CD4-positive, alpha-beta T cell treated with Interleukin-6 for 4 hours (primary cell): ENCODE data around the gene CCR5AS.
"Not testable (repeated sequence)": the region's sequence is repeated elsewhere in the genome, so short reads cannot be mapped to it uniquely, and the experiment has no call there.

ENCODE experiments used
- DNase-seq: peaks from one replicate; pipeline ENCODE4 v3.0.0-alpha.2; 2020; ENCODE audit warnings: mixed read lengths

Gene CCR5AS

DNA sequence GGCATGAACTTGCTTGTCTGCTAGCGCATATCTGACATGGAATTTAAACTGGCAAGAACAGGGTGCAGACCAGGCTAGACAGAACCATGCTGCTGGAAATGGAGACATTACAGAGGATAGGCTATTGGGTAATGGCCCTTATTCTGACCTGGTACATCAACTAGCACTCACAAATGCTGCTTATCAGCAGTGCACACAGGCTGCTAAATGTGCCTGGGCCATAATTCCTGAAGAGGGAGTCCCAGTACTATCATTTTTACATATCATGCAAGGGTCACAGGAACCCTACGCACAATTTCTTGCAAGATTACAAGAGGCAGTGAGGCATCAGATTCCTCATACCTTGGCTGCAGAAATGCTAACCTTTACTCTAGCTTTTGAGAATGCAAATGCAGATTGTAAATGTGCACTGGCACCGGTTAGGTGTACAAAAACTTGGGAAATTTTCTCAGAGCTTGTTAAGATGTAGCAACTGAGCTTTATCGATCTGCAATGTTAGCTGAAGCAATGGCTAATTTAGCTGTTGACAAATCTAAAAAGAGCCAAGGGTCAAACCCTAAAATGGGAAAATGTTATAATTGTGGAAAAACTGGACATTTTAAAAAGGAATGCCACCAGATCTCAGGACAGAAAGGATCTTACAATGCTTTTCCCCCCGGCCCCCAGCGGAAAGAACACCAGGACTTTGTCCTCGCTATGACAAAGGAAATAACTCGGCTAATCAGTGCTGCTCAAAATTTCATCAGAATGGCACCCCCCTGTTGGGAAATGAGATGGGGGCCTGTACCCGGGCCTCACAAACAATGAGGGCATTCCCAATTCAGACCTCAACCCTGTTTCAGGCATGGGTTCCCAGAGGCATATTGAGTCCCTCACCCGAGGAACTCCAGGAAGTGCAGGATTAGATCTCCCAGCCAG is 21.3 kb upstream of the CCR5AS start:
- no peak for DNase-seq

DNA sequence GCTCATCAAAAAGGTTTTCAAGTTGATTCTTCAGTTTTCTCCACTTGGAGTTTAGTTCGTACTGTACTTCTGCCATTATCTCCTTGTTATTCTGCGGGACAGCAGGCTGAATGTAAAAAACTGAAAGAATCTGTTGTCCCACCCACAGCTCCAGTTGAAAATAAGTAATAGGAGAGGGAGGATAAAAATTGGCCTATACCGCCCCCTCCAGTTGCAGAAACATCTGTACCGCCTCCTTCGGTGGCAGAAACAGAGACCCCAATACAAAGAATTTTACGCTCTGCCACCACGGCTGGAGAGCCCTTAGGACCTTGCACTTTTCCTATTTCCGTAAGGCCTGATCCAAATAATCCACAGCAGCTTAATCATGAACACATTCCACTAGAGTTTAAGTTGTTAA is 20.5 kb upstream of the CCR5AS start:
- DNase-seq: not testable (repeated sequence)

DNA sequence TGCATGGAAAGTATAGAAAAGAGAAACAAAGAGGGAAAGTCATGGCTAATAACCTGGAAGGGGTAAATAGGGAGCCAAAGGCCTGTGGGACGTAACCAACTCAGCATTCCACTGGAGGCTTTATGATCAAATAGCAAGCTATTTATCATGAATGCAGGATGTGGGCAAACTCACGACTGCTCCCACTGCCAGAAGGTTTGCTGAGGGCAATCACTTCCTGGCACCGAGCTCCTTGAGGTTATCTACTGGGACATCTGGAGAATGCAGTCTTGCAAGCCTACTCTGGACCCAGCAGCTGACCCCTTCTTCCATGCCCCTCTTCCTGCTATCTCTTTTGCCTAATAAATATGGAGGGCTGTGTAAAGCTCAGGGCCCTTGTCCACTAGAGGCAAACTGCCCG is 19.6 kb upstream of the CCR5AS start:
- not testable (repeated sequence) for DNase-seq

DNA sequence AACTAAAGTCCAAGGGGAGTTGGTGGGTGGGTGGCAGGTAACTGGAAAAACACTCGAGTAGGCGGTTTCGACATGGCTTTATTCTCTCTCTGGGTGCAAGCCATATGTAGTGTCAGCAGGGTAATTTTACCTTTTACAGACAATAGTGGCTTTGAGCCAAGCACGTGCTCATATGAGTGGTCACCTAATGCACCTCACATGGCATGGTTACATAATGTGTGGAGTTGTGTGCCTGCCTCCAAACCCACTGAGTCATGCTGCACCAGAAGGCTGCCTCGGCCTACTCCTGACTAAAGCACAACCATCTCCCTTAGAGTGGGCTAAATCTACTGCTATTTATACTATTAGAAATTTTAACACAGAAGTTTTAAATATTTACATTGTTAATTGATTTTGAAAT is 16.7 kb upstream of the CCR5AS start:
- DNase-seq: no peak

DNA sequence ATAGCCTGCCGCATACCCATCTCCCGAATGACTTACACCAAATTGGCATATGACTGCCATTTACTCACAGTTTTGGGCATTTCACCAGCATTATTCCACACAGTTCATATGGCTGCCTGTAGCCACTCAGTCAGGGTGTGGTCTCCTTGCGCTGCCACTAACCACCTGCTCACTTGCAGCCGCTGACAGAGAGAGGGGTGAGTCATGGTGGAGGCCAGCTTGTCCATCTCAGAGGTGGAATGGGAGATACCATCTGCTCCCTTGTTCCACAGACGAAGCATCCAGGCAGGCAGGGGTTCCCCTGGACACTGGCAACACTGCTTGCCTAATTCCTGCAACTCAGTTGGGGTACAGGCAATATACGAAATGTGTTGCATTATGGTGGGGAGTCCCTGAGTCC is 15.8 kb upstream of the CCR5AS start:
- no peak for DNase-seq

DNA sequence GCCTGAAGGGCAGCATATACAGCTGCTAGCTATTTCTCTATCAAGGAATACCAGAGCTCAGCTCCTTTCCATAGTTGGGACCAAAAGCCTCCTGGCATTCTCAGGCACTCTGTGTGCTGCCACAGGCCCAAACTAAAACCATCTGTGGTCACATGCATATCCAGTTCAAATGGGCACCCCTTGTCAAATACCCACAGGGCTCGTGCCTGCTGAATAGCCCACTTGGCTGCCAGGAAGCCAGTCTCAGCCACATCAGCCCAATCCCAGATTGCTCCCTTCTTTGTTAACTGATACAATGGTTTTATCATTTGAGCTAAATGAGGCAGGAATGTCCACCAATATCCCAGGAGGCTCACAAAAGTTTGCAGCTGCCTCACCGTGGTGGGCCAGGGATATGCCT is 14.1 kb upstream of the CCR5AS start:
- no peak for DNase-seq

DNA sequence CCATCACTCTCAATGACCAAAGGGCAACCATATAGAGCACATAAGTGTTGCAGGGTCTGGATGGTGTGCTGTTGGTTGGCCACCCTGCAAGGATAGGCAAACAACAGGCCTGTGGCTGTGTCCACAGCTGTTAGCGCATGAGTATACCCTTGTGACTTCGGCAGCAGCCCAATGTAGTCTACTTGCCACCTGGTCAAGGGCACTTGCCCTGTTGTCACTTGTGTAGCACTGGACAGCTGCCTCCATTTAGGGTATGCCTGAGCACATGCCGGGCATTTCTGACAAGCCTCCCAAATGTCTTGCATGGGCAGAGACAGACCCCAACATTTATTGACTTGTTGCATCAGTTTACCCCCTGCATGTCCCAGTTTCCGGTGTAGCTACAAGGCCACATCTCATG is 12.9 kb upstream of the CCR5AS start:
- no peak for DNase-seq

DNA sequence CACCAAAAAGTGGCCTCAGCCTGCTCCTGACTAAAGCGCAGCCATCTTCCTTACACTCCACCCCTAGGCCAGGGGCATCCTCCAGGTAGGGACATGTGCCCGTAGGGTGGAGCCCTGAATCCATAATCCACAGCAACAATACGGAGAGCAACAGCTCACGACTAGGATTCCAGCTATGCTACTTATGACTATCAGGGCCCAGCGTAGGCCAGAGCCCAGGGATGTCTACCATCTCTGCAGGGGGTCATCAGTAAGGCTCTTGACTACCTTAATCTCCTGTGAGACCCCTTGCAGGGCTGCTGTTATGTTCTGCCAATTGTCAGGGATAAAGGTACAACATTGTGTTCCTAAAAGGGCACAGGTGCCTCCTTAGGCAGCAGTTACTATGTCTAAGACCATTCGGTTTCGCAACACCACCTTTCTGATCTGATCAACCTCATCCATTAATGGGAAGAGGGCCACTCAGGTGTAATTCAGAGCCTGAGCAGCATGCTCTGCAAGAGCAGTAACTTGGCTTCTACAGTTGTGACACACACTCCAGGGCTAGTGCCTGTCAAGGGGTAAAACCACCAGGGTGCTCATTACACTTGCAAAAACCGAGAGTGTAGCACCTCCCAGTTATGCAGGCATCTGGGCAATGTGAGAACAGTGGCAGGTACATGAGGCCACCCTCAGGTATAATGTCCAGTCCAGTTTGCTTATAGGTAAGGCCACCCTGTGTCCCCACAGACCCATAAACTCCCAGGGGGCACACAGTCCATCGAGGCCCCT is 11.2 kb upstream of the CCR5AS start:
- no peak for DNase-seq

DNA sequence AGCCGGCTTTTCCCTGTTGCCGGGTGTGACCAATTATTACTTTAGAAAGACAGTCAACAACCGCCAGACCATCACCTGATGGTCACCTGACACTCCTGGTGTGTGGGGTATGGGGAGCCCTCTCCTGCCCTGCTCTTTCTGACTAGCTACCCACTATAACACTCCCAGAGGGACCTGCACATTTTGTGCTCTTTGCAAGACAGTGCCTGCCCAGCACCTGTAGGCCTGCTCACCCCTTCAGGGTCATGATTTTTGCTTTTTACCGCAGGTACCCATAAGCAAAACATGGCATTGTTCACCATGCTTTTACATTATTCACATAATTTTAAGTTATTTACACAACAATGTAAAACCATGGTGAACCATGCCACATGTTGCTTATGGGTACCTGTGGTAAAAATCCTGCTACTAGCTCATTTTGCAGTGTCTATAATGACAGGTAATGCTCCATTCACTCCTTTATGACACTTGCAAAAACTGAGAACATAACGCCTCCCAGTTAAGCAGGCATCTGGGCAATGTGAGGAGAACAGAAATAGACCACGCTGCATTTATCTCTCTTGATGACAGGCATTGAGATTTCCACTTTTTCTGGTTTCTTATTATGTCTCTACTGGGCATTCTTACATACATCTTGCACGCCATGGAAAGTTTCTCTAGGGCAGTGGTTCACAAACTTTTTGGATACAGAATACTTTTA is 10.1 kb upstream of the CCR5AS start:
- DNase-seq: no peak

DNA sequence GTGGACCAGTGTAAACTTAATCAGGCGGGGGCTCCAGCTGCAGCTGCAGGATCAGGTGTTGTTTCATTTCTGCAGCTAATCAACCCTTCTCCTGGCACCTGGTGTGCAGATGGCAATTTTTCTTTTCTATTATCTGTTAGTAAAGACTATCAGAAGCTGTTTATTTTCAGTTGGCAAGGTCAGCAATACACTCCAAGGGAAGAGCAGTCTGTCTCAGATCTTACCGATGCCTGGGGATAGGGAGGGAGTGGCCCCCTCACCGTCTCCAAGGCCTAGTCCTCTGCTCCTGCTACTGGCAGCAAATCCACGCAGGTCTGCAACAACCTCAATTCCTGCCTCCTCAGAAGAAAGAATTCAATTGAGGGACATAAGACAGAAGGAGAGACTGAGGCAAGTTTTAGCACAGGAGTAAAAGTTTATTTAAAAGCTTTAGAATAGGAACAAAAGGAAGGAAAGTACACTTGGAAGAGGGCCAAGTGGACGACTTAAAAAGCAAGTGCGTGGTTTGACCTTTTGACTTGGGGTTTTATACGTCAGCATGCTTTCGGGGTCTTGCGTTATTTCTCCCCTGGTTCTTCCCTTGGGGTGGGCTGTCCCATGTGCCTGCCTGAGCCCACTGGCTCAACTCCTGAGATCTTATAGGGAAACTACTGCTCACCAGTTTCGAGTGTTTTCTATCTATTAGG is 9.4 kb upstream of the CCR5AS start:
- DNase-seq: no peak

DNA sequence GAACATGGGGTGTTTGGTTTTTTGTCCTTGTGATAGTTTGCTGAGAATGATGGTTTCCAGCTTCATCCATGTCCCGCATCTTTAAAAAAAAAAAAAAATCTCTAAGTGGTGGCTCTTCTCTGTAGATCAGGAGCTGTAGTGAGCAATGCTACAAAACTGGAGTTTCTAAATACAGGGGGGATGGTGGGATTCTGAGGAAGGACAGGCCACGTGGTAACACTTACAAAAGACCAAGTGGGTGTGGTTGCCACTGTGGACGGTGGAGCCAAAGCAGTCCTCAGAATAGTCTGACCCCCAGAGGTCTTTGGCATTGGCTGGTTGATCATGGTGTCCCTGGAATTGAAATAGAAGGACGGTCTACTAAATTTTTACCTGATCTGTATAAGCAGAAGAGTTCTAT is 7.9 kb upstream of the CCR5AS start:
- DNase-seq: no peak

DNA sequence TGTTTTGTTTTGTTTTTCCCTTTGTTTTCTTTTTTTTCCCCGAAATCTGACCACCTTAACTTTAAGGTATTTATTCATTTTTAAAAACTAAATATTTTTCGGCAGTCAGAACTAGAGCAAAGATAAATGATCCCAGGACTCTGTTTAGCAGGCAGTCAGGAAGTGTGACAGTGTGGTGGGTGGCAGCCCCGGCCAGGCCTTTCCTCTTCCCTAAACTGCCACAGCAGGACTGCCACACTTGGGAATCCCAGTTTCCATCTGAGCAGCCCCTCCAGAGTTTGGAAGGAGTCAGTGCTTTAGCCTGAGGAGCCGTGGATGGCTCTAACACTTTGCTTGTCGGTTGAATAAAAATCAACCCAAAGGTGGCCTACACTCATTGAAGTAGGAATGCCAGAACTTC is 7.1 kb upstream of the CCR5AS start:
- no peak for DNase-seq

DNA sequence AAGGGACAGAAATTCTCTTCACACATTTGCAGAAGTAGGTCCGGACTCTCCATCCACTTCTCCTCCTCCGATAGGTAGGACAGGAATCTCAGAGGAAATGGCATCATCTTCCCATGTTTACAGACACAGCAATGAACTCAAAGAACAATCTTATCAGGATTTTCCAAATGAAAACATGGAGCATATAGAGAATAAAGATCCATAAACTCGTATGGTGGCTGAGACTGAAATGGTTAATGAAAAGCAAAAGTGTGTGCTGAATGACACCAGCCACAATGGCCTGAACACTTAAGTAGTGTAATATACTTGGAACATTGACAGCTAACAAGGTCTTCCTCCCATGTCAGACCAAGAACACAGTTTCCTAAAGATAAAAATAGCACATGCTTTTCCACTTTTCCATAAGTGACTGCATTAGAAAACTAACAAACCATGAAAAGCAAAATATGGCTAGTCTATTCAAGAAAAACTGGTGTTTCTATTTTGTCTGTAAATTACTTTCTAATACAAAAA is 6.0 kb upstream of the CCR5AS start:
- DNase-seq: no peak

DNA sequence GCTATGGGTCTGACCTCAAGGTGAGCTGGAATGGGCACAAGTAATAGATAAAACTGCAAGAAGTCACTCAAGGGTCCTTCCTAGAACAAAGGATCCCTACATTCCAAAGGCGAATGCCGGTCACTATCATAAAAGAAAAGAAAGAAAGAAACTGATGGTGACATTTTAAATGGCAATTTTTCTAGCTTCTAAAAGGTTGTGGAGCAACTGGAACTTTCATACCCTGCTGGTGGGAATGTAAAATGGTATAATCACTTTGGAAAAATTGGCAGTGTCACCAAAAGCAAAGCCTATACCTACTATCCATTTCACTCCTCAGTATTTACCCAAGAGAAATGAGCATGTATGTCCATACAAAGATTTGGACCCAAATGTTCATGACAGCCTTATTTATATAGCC is 4.4 kb upstream of the CCR5AS start:
- no peak for DNase-seq

DNA sequence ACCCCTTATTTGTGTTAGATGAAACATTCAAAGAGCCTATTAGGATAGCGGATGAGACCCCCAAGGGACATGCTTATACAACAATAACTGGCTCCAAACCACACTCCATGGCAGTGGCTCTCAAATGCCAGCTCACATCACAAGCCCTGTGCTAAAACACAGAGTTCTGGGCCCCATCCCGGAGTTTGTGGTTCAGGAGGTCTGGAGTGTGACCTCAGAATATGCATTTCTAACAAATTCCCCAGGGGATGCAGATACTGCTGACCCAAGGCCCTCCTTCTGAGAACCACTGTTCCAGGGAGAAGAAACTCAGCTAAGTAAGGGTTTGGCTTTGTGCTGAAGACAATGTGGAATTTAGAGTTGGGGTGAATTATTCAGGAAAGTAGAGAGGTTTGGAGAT is 3.8 kb upstream of the CCR5AS start:
- DNase-seq: no peak

DNA sequence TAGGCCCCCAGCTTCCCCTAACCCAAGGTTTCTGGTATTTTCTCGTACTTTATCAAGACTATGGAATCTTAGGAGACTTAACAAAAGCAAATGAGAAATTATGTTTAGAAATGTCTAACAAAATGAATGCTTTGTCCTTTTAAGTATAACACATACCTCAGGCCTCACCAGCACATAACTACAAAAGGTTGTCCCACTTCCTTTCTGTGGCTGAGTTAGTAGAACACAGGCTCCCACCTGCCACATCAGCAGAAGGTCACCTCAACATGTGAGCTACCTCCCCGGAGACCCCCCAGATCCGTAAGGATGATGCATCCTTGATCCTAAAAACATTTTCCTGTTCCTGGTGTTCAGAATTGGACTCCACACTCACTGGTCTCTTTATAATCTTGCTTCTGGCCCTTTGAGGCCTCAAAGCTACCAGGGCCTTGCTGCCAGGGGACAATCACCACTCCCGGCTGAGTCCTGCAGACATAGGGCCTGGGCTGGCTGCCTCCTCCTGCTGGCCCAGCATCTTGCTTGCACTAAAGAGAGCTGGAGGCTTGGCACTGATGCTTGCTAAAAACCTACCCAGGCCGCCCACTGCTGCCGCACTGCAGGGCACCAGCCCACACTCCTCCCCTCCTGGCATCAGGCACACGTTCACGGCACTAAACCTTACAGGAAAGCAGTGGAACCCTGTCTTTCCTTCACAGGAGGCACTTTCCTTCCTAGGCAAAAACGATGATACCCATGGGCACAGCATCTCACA is 3.0 kb upstream of the CCR5AS start:
- DNase-seq: no peak

DNA sequence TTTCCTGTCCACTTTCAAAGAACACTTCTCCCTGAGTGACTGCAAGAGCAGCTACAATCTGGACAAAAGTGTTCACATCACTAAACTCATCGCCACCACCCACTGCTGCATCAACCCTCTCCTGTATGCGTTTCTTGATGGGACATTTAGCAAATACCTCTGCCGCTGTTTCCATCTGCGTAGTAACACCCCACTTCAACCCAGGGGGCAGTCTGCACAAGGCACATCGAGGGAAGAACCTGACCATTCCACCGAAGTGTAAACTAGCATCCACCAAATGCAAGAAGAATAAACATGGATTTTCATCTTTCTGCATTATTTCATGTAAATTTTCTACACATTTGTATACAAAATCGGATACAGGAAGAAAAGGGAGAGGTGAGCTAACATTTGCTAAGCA is 2.0 kb upstream of the CCR5AS start:
- no peak for DNase-seq

DNA sequence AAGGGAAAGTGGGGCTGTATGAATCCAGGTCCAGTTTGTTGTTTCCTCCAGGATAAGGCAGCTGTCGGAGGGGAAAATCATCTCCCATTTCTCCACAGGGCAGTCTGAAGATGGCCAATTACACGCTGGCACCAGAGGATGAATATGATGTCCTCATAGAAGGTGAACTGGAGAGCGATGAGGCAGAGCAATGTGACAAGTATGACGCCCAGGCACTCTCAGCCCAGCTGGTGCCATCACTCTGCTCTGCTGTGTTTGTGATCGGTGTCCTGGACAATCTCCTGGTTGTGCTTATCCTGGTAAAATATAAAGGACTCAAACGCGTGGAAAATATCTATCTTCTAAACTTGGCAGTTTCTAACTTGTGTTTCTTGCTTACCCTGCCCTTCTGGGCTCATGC is 1.1 kb upstream of the CCR5AS start:
- DNase-seq: no peak

DNA sequence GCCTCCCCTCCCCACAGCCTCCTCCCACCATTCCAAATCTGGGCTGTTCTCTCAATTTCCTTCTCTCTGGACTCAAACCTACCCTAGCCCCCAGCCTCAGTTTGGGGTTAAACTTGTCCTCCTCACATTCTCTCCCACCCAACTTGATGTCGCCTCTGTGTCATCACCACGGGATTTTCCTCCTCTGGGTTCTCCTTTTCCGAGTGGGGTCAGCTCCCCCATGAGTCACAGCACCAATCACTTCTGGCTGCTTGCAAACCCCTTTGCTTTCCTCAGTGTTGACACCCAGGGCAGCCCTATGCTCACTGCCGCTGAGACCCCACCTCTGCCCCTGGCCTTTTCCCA is 451 bp downstream of the CCR5AS start:
- no peak for DNase-seq

DNA sequence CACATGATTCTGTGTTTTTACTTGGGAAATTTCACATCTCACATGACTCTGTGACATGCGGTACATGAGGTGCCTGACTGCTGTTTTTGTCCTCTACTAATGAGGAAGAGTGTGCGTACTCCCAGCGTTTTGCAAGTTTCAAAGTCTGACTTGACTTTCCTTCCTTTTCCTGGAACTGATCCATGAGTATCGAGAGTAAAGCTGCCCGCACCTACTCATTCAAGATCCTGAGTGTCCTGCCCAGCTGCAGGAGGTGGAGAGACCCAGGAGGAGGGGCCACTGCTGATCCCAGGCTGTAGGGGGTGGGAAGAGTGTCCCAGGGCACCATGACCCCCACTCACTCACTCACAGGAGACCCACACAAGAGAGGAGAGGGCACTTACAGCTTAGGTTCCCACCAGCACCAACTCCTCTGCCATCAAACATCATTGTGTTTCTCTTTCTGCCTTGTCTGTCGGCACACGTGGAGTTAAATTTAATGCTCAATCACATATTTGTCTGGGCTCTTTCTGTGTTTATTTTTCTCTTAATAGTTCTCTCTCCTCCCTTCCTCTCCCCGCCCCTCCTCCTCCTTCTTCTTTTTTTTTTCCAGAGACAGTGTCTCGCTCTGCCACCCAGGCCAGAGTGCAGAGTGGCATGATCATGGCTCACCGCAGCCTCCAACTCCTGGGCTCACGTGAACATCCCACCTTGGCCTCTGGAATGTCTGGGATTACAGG is 1.4 kb downstream of the CCR5AS start:
- no peak for DNase-seq

DNA sequence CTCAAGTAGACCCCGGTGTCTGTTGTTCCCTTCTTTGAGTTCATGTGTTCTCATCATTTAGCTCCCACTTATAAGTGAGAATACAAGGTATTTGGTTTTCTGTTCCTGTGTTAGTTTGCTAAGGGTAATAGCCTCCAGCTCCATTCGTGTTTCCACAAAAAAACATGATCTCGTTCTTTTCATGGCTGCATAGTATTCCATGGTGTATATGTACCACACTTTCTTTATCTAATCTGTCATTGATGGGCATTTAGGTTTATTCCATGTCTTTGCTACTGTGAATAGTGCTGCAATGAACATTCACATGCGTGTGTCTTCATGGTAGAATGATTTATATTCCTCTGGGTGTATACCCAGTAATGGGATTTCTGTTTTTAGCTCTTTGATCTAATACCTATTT is 4.0 kb downstream of the CCR5AS start:
- not testable (repeated sequence) for DNase-seq

DNA sequence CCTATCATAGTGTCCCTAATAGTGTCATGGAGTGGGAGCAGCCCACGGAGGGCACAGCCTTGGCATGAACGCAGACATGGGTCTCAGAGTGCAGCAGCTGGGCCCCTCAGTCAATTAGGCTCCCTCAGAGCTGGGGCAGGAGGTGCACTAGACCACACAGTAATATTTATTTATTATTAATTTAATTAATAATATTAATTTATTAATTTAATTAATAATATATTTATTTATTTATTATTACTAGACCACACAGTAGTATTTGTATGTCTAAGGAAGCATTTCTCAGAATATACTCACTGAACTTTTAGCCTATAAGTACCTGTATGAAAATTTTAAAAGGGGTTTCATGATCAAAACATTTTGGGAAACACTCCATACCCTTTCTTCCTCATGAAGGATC is 5.3 kb downstream of the CCR5AS start:
- no peak for DNase-seq
